Skin of body (tissue), 2 donors: ENCODE measurements around the gene CUL5. TPM values are rescaled to one million over a fixed set of nuclear protein-coding genes. Genes with fewer than 3 reads are reported as not detected.

Experiments
- small RNA-seq: library from RNA; depleted of rRNA; stranded (forward); fragments of <200 nt; gene quantifications from one replicate; pipeline ENCODE3, GENCODE V24; 2014; ENCODE audit warnings: low replicate concordance
- total RNA-seq: library from RNA; depleted of rRNA; stranded (reverse); fragments of >200 nt; gene quantifications from one replicate; pipeline ENCODE4 v1.2.3, GENCODE V29; 2014

The CUL5 gene
- total RNA-seq, 1 donor from 2014 or later = 34.5 TPM

Small RNAs within 50 kb of the gene (small RNA-seq; reads per million reads assigned to genes)
- not detected for gene RF00019

Other genes with a start within 250 kb of the CUL5 start
- gene SLC35F2, start 150.1 kb upstream of the CUL5 start, total RNA-seq = 11.7 TPM
- gene RAB39A, start 80.5 kb upstream of the CUL5 start, total RNA-seq = 0.79 TPM
- 58.5 TPM for gene ACAT1, start 112.7 kb downstream of the CUL5 start, total RNA-seq
- gene NPAT, start 213.7 kb downstream of the CUL5 start, total RNA-seq = 17.5 TPM
- gene ATM, start 214.2 kb downstream of the CUL5 start, total RNA-seq = 93.8 TPM